GM12873 (cell line): ENCODE measurements around the gene SPTBN1.

Source experiments
- CTCF ChIP-seq: IDR thresholded peaks from 2 replicates; pipeline ENCODE4 v1.5.1; 2012; ENCODE audit warnings: low read depth, mild to moderate bottlenecking, moderate library complexity, low read length, control low read depth; ENCODE audit not compliant: insufficient read depth; ENCODE audit errors: missing control alignments

SPTBN1 gene

DNA sequence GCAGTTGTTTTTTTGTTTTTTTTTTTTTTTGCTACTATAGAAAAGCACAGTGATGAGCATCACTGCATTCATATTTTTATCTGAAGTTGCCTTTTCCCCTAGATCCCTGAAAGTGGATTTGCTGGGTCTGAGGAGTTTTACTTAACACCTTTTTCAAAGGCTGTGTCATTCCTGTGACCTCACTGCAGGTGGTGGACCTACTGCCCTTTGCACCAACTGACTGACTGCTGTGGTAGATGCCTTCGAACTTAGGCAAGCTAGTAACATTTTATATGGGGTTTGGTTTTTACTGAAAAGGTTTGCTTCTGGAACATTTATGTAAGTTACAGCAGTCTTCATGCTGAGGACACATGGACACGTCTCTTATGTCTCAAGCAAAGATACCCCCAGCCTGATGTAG is 36.2 kb downstream of the SPTBN1 start:
- TF ChIP-seq CTCF, result no peak

DNA sequence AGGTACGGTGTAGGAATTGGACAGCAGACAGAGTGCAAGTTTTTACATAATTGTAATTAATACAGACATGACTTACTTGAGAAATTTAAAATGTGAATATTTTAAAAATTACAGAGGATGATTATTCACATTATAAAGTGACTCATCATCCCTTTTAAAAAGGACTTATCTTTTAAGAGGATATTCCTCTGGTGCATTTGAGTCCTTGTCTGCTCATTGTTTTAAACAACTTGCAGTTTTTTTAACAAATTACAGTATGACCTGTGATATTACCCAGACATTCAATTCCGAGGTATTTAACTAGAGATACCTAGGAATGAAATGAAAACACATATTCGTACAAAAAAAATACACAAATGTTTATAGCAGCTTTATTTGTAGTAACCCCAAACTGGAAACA is 38.0 kb downstream of the SPTBN1 start:
- no peak for TF ChIP-seq CTCF

- TF ChIP-seq CTCF, result no peak
Observed at GRCh38 chr2:54496920-54497319, 40.8 kb downstream of the SPTBN1 start.

DNA sequence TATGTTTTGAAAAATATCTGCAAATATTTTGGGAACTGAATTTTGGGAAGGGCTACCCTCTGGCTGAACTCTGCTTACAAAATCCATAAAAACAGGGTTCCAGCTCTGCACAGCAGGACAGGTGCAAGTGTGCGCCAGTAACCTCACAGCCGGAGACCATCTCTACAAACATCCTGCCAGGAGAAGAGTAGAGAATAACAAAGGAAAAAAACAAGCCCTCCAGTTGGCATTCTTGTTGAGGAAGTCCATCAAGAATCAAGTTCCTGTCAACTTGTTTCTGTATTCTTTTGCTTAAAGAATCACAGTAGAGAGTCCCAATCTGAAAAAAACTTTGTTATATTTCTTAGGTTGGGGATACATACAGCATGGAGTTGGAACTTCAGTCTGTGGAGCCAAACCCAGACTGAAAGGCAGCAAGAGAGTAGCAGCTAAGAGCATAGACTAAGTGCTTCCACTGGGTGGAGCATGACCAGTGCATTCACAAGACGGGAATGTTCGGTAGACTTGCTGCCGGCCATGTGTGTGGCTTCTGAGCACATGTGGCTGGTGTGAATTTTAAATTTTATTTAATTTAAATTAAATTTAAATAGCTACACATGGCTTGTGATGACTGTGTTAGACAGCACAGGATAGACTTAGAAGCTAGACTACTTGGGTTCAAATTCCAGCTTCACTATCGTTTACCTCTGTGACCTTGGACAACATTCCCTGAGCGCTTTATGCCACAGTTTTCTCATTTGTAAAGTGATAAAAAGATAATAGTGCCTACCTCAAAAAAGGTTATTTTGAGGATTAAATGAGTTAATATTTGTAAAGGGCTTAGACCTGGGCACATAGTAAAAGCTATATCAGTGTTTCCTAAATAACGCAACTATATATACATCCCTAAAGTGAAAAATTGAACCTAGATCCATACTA is 41.9 kb downstream of the SPTBN1 start:
- TF ChIP-seq CTCF, result peak; percentile 42

- TF ChIP-seq CTCF, result no peak
Observed at GRCh38 chr2:54499661-54500060, 43.5 kb downstream of the SPTBN1 start.

DNA sequence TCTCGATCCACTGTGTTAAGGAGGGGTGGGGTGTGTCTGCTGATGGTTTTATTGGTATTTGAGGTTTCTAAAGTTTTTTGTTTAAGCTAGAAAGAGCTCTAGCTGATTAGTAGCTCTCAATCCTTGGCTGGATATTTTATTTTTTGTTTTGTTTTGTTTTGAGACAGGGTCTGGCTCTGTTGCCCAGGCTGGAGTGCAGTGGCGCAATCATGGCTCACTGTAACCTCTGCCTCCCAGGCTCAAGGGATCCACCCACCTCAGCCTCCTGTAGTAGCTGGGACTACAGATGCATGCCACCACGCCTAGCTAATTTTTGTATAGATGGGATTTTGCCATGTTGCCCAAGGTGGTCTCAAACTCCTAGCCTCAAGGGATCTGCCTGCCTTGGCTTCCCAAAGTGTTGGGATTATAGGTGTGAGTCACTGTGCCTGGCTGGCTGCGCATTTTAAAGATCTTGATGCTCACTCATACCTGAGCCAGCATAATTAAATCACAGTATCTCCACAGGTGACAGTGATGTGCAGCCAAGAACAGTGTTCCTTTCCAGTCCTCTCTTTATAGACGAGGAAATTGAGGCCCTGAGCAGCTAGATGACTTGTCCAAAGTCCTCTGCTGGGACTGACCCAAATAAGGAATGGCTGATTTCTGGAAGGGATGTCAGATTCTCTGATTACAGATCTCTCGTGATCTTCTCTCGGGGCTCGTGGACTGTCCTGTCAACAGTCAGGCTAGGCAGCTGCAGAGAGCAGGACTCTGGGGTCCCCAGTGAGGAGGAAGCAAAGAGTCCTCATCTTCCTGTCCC is 44.5 kb downstream of the SPTBN1 start:
- no peak for TF ChIP-seq CTCF

- TF ChIP-seq CTCF, result no peak
Observed at GRCh38 chr2:54502731-54503130, 46.6 kb downstream of the SPTBN1 start.
